ENCODE results near the gene HBEGF.

Gene HBEGF

GRCh38 chr5:140363631-140364471 is 17.4 kb upstream of the HBEGF start:
- Histone ChIP-seq H3K9me3 (no peaks in the 10 kb centered on the region), H3K4me1 (no peaks in the 10 kb centered on the region), H3K27me3 (no peaks in the 10 kb centered on the region), H3K36me3 (no peaks in the 10 kb centered on the region), H3K4me3 (ENCODE audit: low read depth, low read length) (peak overlapping the region; percentile 35)
- DNase-seq, result no peak
- TF ChIP-seq, protein P1, sequence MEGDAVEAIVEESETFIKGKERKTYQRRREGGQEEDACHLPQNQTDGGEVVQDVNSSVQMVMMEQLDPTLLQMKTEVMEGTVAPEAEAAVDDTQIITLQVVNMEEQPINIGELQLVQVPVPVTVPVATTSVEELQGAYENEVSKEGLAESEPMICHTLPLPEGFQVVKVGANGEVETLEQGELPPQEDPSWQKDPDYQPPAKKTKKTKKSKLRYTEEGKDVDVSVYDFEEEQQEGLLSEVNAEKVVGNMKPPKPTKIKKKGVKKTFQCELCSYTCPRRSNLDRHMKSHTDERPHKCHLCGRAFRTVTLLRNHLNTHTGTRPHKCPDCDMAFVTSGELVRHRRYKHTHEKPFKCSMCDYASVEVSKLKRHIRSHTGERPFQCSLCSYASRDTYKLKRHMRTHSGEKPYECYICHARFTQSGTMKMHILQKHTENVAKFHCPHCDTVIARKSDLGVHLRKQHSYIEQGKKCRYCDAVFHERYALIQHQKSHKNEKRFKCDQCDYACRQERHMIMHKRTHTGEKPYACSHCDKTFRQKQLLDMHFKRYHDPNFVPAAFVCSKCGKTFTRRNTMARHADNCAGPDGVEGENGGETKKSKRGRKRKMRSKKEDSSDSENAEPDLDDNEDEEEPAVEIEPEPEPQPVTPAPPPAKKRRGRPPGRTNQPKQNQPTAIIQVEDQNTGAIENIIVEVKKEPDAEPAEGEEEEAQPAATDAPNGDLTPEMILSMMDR (IDR thresholded peaks at IDR 0.05; ENCODE audit: low read depth, low read length), result no peak

- H3K4me3 ChIP-seq (ENCODE audit: low read depth, low read length), result peak overlapping the region; percentile 35
- peak; percentile 84 for DNase-seq
- no peaks in the 10 kb centered on the region for H3K36me3 ChIP-seq
Measured at GRCh38 chr5:140362875-140363630, 16.6 kb upstream of the HBEGF start.

GRCh38 chr5:140362311-140362710 is 15.9 kb upstream of the HBEGF start:
- no peaks in the 10 kb centered on the region for H3K27me3 ChIP-seq
- no peaks in the 10 kb centered on the region for H3K9me3 ChIP-seq
- H3K4me1 ChIP-seq, result no peaks in the 10 kb centered on the region
- TF ChIP-seq, protein P1 (IDR thresholded peaks at IDR 0.05; ENCODE audit: low read depth, low read length), result no peak
- DNase-seq, result no peak
- no peaks in the 10 kb centered on the region for H3K36me3 ChIP-seq
- no peak overlapping the region for H3K4me3 ChIP-seq (ENCODE audit: low read depth, low read length)

More at GRCh38 chr5:140362875-140363630, 16.6 kb upstream of the HBEGF start:
- Histone ChIP-seq H3K9me3 (no peaks in the 10 kb centered on the region), H3K27me3 (no peaks in the 10 kb centered on the region), H3K4me1 (no peaks in the 10 kb centered on the region)
- TF ChIP-seq, protein P1 (IDR thresholded peaks at IDR 0.05; ENCODE audit: low read depth, low read length), result peak; percentile 87

DNA sequence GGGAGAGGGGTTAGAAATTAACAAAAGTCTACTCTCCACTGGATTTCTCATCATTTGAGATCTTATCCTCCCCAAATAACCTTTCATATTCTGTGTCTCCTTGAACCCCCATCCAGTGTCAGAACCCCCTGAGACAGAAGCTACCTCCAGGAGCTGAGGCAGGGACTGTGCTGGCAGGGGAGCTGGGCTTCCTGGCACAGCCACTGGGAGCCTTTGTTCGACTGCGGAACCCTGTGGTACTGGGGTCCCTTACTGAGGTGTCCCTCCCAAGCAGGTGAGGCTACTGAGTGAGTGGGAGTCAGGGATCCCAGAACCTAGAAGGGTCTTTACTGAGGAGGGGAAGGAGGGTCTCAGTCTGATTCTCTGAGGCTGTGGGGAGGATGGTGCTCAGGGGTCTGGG is 15.5 kb upstream of the HBEGF start:
- Histone ChIP-seq H3K4me1 (no peaks in the 10 kb centered on the region), H3K27me3 (no peaks in the 10 kb centered on the region), H3K36me3 (no peaks in the 10 kb centered on the region), H3K9me3 (no peaks in the 10 kb centered on the region), H3K4me3 (ENCODE audit: low read depth, low read length) (no peak overlapping the region)
- no peak for DNase-seq
- TF ChIP-seq, protein P1 (IDR thresholded peaks at IDR 0.05; ENCODE audit: low read depth, low read length), result no peak

- Histone ChIP-seq H3K9me3 (no peaks in the 10 kb centered on the region), H3K36me3 (no peaks in the 10 kb centered on the region), H3K27me3 (no peaks in the 10 kb centered on the region), H3K4me3 (ENCODE audit: low read depth, low read length) (no peak overlapping the region), H3K4me1 (no peaks in the 10 kb centered on the region)
- DNase-seq, result no peak
- TF ChIP-seq, protein P1 (IDR thresholded peaks at IDR 0.05; ENCODE audit: low read depth, low read length), result no peak
Measured at GRCh38 chr5:140360681-140361479, 14.5 kb upstream of the HBEGF start.
